GM12878 (cell line): ENCODE results near the gene PYGB. TPM values are rescaled to one million over a fixed set of nuclear protein-coding genes. Genes with fewer than 3 reads are reported as not detected.
A peak's percentile ranks its signal among the peaks of the same experiment; 100 is the strongest.

Source experiments
- ATAC-seq: fragments of 200-7000 bp; cut with Tn5 transposase; 3 replicates; pipeline ENCODE4 v1.9.1; 2020; ENCODE audit warnings: mild to moderate bottlenecking, moderate library complexity
- BruUV-seq: library from RNA; stranded (reverse); fragments of 400-500 nt; replicated peaks from 2 replicates; lab custom pipeline; 2021; lab: Mats Ljungman, UMichigan
- CTCF ChIA-PET: fragments of 300-600 bp; sonication (Branson Sonifier 250); formaldehyde crosslinking; extraction: SDS; loops from one replicate; lab custom pipeline; 2021; ENCODE audit warnings: inconsistent platforms; lab: Yijun Ruan, JAX
- POLR2A ChIA-PET: fragments of 350-600 bp; formaldehyde crosslinking; extraction: SDS; loops from one replicate; lab custom pipeline; 2021; ENCODE audit warnings: inconsistent platforms; lab: Charles Lee
- RAD21 ChIA-PET: fragments of 300-600 bp; sonication (Branson Sonifier 250); formaldehyde crosslinking; loops from one replicate; lab custom pipeline; 2023; ENCODE audit warnings: antibody characterized with exemption; ENCODE audit not compliant: unreplicated experiment; lab: Charles Lee
- SMC1A ChIA-PET: fragments of 300-600 bp; sonication (Branson Sonifier 250); formaldehyde crosslinking; loops from one replicate; lab custom pipeline; 2023; ENCODE audit not compliant: unreplicated experiment, uncharacterized antibody; lab: Charles Lee
- DNase-seq: peaks from one replicate; pipeline ENCODE4 v3.0.0-alpha.2; 2011; ENCODE audit warnings: low read depth, low spot score
- FAIRE-seq: peaks from 3 replicates; lab custom pipeline; 2011; peaks lifted over from hg19 to GRCh38; lab: Jason Lieb, UNC
- H2AFZ ChIP-seq: 2 replicates; pipeline ENCODE4 v1.6.0; 2011; ENCODE audit warnings: low read depth, low read length, control low read depth; ENCODE audit not compliant: control insufficient read depth
- H3K27ac ChIP-seq: 2 replicates; pipeline ENCODE4 v1.5.1; 2011; ENCODE audit warnings: control low read depth; ENCODE audit not compliant: control insufficient read depth, insufficient read depth
- H3K27me3 ChIP-seq, 2 experiments: replicated peaks in 1 of 2; 2 replicates each; pipeline versions ENCODE4 v1.6.0 to v1.6.1; 2011; ENCODE audit warnings: low read length in 1 of 2; ENCODE audit not compliant: control insufficient read depth in 2 of 2, insufficient read depth in 2 of 2
- H3K36me3 ChIP-seq, 2 experiments: 2 replicates each; pipeline ENCODE4 v1.5.1; 2011; ENCODE audit warnings: low read length in 1 of 2; ENCODE audit not compliant: control insufficient read depth in 2 of 2, insufficient read depth in 2 of 2
- H3K4me1 ChIP-seq: 2 replicates; pipeline ENCODE4 v1.6.1; 2011; ENCODE audit warnings: mild to moderate bottlenecking, low read length, moderate library complexity, mixed read lengths; ENCODE audit not compliant: control insufficient read depth, insufficient read depth
- H3K4me2 ChIP-seq: 2 replicates; pipeline ENCODE4 v1.6.0; 2011; ENCODE audit warnings: control low read depth; ENCODE audit not compliant: control insufficient read depth, insufficient read depth
- H3K4me3 ChIP-seq: fragments of 200-600 bp; sonication (generic); 2 replicates; pipeline ENCODE4 v1.5.1; 2016
- H3K79me2 ChIP-seq: 2 replicates; pipeline ENCODE4 v1.6.0; 2011; ENCODE audit warnings: low read length; ENCODE audit not compliant: control insufficient read depth, insufficient read depth
- H3K9ac ChIP-seq: 2 replicates; pipeline ENCODE4 v1.8.0; 2011; ENCODE audit warnings: low read length, control low read depth, mixed read lengths; ENCODE audit not compliant: control insufficient read depth, insufficient read depth
- H3K9me3 ChIP-seq: replicated peaks from 3 replicates; pipeline ENCODE4 v1.5.1; 2011; ENCODE audit warnings: mild to moderate bottlenecking, low read length; ENCODE audit not compliant: control insufficient read depth, insufficient read depth
- H4K20me1 ChIP-seq: 2 replicates; pipeline ENCODE4 v1.6.0; 2011; ENCODE audit not compliant: control insufficient read depth, insufficient read depth
- ATF7 ChIP-seq: fragments of 450-650 bp; IDR thresholded peaks from 2 replicates; pipeline ENCODE4 v1.6.1; 2016; ENCODE audit warnings: low read depth, mild to moderate bottlenecking
- CEBPB ChIP-seq, 2 experiments: fragments of 150-350 bp in 1 of 2; IDR thresholded peaks; 2 replicates each; pipeline ENCODE4 v1.6.1; 2012 to 2014; ENCODE audit warnings: low read depth in 2 of 2, low read length in 2 of 2, borderline replicate concordance in 1 of 2, inconsistent platforms in 1 of 2
- MTA2 ChIP-seq: fragments of 450-650 bp; IDR thresholded peaks from 2 replicates; pipeline ENCODE4 v1.6.1; 2016; ENCODE audit warnings: low read depth, mild to moderate bottlenecking, moderate library complexity
- NR2F1 ChIP-seq: fragments of 450-650 bp; conservative IDR thresholded peaks from 2 replicates; pipeline ENCODE4 v1.6.1; 2017; ENCODE audit warnings: mild to moderate bottlenecking
- SP1 ChIP-seq: IDR thresholded peaks from one replicate; pipeline ENCODE4 v1.6.1; 2011; ENCODE audit warnings: low read depth, low read length
- WGBS: methylation state at CpG from one replicate; pipeline ENCODE4 v1.1.6; 2016; ENCODE audit warnings: low lambda C conversion rate; ENCODE audit not compliant: insufficient replicate concordance, insufficient coverage; ENCODE audit errors: missing lambda C conversion rate; 5-methylcytosine and 5-hydroxymethylcytosine counted together
- in situ Hi-C: fragments of 300-500 bp; cut with MboI; formaldehyde crosslinking; loops from 9 replicates; pipeline ENCODE4 v1.14.3; 2018; ENCODE audit warnings: mixed read lengths
- intact Hi-C: fragments of 100-400 bp; cut with micrococcal nuclease; formaldehyde crosslinking; loops from one replicate; pipeline ENCODE4 v1.14.2; 2022; ENCODE audit not compliant: unreplicated experiment
- polyA plus RNA-seq, 11 experiments: library from polyadenylated mRNA; depleted of rRNA in 4 of 11; unstranded in 6 of 11; stranded (reverse) in 5 of 11; fragments of >200 nt; fragmentation: Nextera tagmentation in 4 of 11; fragmentation: Illumina TruSeq in 1 of 11; extraction: Ambion mirVana in 4 of 11; extraction: Trizol in 1 of 11; gene quantifications; 1 replicate in 1 of 11; 2 replicates in 10 of 11; pipeline versions ENCODE4 v1.2.1 to v1.2.3, GENCODE V29; 2011 to 2016; ENCODE audit warnings: inconsistent platforms in 2 of 11, missing spikeins in 2 of 11, low read depth in 1 of 11
- total RNA-seq, 4 experiments: library from RNA; depleted of rRNA in 3 of 4; stranded (reverse); fragments of >200 nt in 3 of 4; fragmentation: Illumina TruSeq in 1 of 4; extraction: Trizol in 1 of 4; gene quantifications; 2 replicates each; pipeline versions ENCODE4 v1.2.1 to v1.2.3, GENCODE V29; 2013 to 2021

PYGB gene
- total and polyA plus RNA-seq, 10 of the 15 experiments (the other 5 are each of a cell fraction or from before 2014, with no cell fraction given), result 0.34 to 33.5 (median 21.8) TPM

GRCh38 chr20:25252686-25253421, 5.0 kb downstream of the PYGB start:
- H3K79me2 ChIP-seq, result peaks cover 29% of the 10 kb centered on the region
- BruUV-seq, result no TSS peak
- peaks cover 16% of the 10 kb centered on the region for H3K4me1 ChIP-seq
- H3K4me2 ChIP-seq, result 0 out of 2 replicates have a peak overlapping the region, but pooled peaks have one; percentile 7
- no peak overlapping the region for H3K27ac ChIP-seq
- ChIA-PET CTCF (interaction anchor here (3.3 kb wide), 1 partner anchor 146 kb away, joined by 18 read pairs; no protein-coding TSS in a partner anchor), POLR2A (no interaction called here), SMC1A (no interaction called here), RAD21 (interaction anchor here (1.4 kb wide), 1 partner anchor 146 kb away, joined by 5 read pairs; no protein-coding TSS in a partner anchor)
- H3K27me3 ChIP-seq, result no peaks in the 10 kb centered on the region
- DNase-seq (no peak), FAIRE-seq (no peak), ATAC-seq (peak; percentile 31)
- H3K4me3 ChIP-seq, result no peak overlapping the region
- intact Hi-C loops (no loop called here), in situ Hi-C loops (loop anchor here (25.0 kb wide), 1 partner anchor 1891 kb away; the partner anchor contains the start of genes GZF1 and NXT1)
- no peaks in the 10 kb centered on the region for H3K9me3 ChIP-seq
- WGBS, result 79% methylated on average over 6 of the region's 6 CpGs
- H4K20me1 ChIP-seq, result 0 out of 2 replicates have a peak, but pooled peaks cover 3% of the 10 kb centered on the region
- H3K9ac ChIP-seq, result no peak overlapping the region
- no peak overlapping the region for H2AFZ ChIP-seq
- TF ChIP-seq SP1 (no peak), NR2F1 (no peak), ATF7 (0 out of 2 replicates have a peak, but pooled peaks have one; percentile 14), CEBPB (IDR thresholded peaks at IDR 0.05; ENCODE audit: borderline replicate concordance in 1 of 2, low read depth in 2 of 2, low read length in 2 of 2) (no peak), MTA2 (peak; percentile 13; the same call in 1 of the 2 replicates)
- TF ChIP-seq, all 136 proteins: peak for 2
- H3K36me3 ChIP-seq, result no peaks in the 10 kb centered on the region; a peak in 2 of 4 replicates
